Measurements from ENCODE around the gene DOCK2.

Gene DOCK2

GRCh38 chr5:169920474-169920873 is 283.4 kb downstream of the DOCK2 start:
- Histone ChIP-seq H3K4me1 (ENCODE audit: control insufficient read depth in 1 of 2, insufficient read depth in 1 of 2, low read depth in 1 of 2, low read length in 1 of 2) (no peaks in the 10 kb centered on the region), H3K27me3 (no peaks in the 10 kb centered on the region), H3K27ac (no peak overlapping the region), H3K36me3 (peaks cover 10% of the 10 kb centered on the region), H3K9me3 (no peaks in the 10 kb centered on the region), H3K4me3 (ENCODE audit: low read depth in 1 of 2, low read length in 1 of 2) (no peak overlapping the region)
- TF ChIP-seq CTCF (IDR thresholded peaks at IDR 0.05): no peak

GRCh38 chr5:169921384-169921783 is 284.3 kb downstream of the DOCK2 start:
- no peaks in the 10 kb centered on the region for H3K4me1 ChIP-seq (ENCODE audit: control insufficient read depth in 1 of 2, insufficient read depth in 1 of 2, low read depth in 1 of 2, low read length in 1 of 2)
- H3K9me3 ChIP-seq: no peaks in the 10 kb centered on the region
- H3K4me3 ChIP-seq (ENCODE audit: low read depth in 1 of 2, low read length in 1 of 2): no peak overlapping the region
- H3K27me3 ChIP-seq: no peaks in the 10 kb centered on the region
- TF ChIP-seq CTCF (IDR thresholded peaks at IDR 0.05): no peak
- H3K27ac ChIP-seq: no peak overlapping the region
- peaks cover 10% of the 10 kb centered on the region for H3K36me3 ChIP-seq

- H3K36me3 ChIP-seq: peaks cover 10% of the 10 kb centered on the region
- no peak for TF ChIP-seq CTCF (IDR thresholded peaks at IDR 0.05)
- H3K4me1 ChIP-seq (ENCODE audit: control insufficient read depth in 1 of 2, insufficient read depth in 1 of 2, low read depth in 1 of 2, low read length in 1 of 2): no peaks in the 10 kb centered on the region
- H3K27me3 ChIP-seq: no peaks in the 10 kb centered on the region
- H3K4me3 ChIP-seq (ENCODE audit: low read depth in 1 of 2, low read length in 1 of 2): no peak overlapping the region
- H3K9me3 ChIP-seq: no peaks in the 10 kb centered on the region
- no peak overlapping the region for H3K27ac ChIP-seq
These were observed 284.9 kb downstream of the DOCK2 start for GRCh38 chr5:169921949-169922348.

- TF ChIP-seq CTCF (IDR thresholded peaks at IDR 0.05): no peak
- Histone ChIP-seq H3K27ac (no peak overlapping the region), H3K4me3 (ENCODE audit: low read depth in 1 of 2, low read length in 1 of 2) (no peak overlapping the region)
These were observed 285.4 kb downstream of the DOCK2 start for GRCh38 chr5:169922474-169922873.

GRCh38 chr5:169923988-169924387 is 286.9 kb downstream of the DOCK2 start:
- peak overlapping the region; percentile 10 for H3K27ac ChIP-seq
- peaks cover 22% of the 10 kb centered on the region for H3K36me3 ChIP-seq
- no peak for TF ChIP-seq CTCF (IDR thresholded peaks at IDR 0.05)
- no peak overlapping the region for H3K4me3 ChIP-seq (ENCODE audit: low read depth in 1 of 2, low read length in 1 of 2)
- no peaks in the 10 kb centered on the region for H3K9me3 ChIP-seq
- H3K27me3 ChIP-seq: no peaks in the 10 kb centered on the region
- H3K4me1 ChIP-seq (ENCODE audit: control insufficient read depth in 1 of 2, insufficient read depth in 1 of 2, low read depth in 1 of 2, low read length in 1 of 2): no peaks in the 10 kb centered on the region

More at GRCh38 chr5:169922474-169922873, 285.4 kb downstream of the DOCK2 start:
- no peaks in the 10 kb centered on the region for H3K4me1 ChIP-seq (ENCODE audit: control insufficient read depth in 1 of 2, insufficient read depth in 1 of 2, low read depth in 1 of 2, low read length in 1 of 2)
- H3K9me3 ChIP-seq: no peaks in the 10 kb centered on the region
- H3K36me3 ChIP-seq: peaks cover 10% of the 10 kb centered on the region
- no peaks in the 10 kb centered on the region for H3K27me3 ChIP-seq

GRCh38 chr5:169933127-169933526 is 296.1 kb downstream of the DOCK2 start:
- no peak overlapping the region for H3K4me3 ChIP-seq (ENCODE audit: low read depth in 1 of 2, low read length in 1 of 2)
- H3K27me3 ChIP-seq: no peaks in the 10 kb centered on the region
- H3K36me3 ChIP-seq: peaks cover 28% of the 10 kb centered on the region
- no peak for TF ChIP-seq CTCF (IDR thresholded peaks at IDR 0.05)
- no peaks in the 10 kb centered on the region for H3K9me3 ChIP-seq
- H3K27ac ChIP-seq: no peak overlapping the region
- H3K4me1 ChIP-seq (ENCODE audit: control insufficient read depth in 1 of 2, insufficient read depth in 1 of 2, low read depth in 1 of 2, low read length in 1 of 2): peaks cover 11 to 12% of the 10 kb centered on the region in 2 experiments
